ENCODE results near the gene EFCAB13.
"Not testable (repeated sequence)": the region's sequence is repeated elsewhere in the genome, so short reads cannot be mapped to it uniquely, and the experiment has no call there.

EFCAB13 gene

GRCh38 chr17:47427985-47428384 lies 104.2 kb downstream of the EFCAB13 start:
- Histone ChIP-seq H3K27me3 (replicated peaks; ENCODE audit: insufficient read depth, low read length) (no peaks in the 10 kb centered on the region), H3K9me3 (replicated peaks; ENCODE audit: insufficient read depth, low read length) (no peaks in the 10 kb centered on the region), H3K36me3 (replicated peaks; ENCODE audit: insufficient read depth, low read length) (no peaks in the 10 kb centered on the region), H3F3A (ENCODE audit: insufficient read depth, low read length) (no peaks in the 10 kb centered on the region), H3K27ac (ENCODE audit: low read length) (no peak overlapping the region), H3K4me1 (ENCODE audit: low read length) (no peaks in the 10 kb centered on the region), H3K79me2 (ENCODE audit: low read length) (no peaks in the 10 kb centered on the region), H4K20me1 (ENCODE audit: insufficient read depth, low read length) (no peaks in the 10 kb centered on the region), H3K9ac (ENCODE audit: low read length) (no peak overlapping the region), H3K9me2 (replicated peaks; ENCODE audit: insufficient read depth, low read length) (no peaks in the 10 kb centered on the region), H3K4me2 (ENCODE audit: low read depth, low read length) (no peak overlapping the region), H2AFZ (ENCODE audit: low read length) (no peak overlapping the region), H3K4me3 (ENCODE audit: low read length) (no peak overlapping the region)
- no peak for DNase-seq
- no peak for TF ChIP-seq EZH2phosphoT487 (IDR thresholded peaks at IDR 0.05; ENCODE audit: low read length)
- TF ChIP-seq EZH2 (optimal IDR thresholded peaks at IDR 0.05; ENCODE audit: low read depth, low read length) = no peak
- TF ChIP-seq, protein P1, sequence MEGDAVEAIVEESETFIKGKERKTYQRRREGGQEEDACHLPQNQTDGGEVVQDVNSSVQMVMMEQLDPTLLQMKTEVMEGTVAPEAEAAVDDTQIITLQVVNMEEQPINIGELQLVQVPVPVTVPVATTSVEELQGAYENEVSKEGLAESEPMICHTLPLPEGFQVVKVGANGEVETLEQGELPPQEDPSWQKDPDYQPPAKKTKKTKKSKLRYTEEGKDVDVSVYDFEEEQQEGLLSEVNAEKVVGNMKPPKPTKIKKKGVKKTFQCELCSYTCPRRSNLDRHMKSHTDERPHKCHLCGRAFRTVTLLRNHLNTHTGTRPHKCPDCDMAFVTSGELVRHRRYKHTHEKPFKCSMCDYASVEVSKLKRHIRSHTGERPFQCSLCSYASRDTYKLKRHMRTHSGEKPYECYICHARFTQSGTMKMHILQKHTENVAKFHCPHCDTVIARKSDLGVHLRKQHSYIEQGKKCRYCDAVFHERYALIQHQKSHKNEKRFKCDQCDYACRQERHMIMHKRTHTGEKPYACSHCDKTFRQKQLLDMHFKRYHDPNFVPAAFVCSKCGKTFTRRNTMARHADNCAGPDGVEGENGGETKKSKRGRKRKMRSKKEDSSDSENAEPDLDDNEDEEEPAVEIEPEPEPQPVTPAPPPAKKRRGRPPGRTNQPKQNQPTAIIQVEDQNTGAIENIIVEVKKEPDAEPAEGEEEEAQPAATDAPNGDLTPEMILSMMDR (IDR thresholded peaks at IDR 0.05; ENCODE audit: low read length) = no peak

GRCh38 chr17:47432240-47432639 lies 108.5 kb downstream of the EFCAB13 start:
- H3K36me3 ChIP-seq (replicated peaks; ENCODE audit: insufficient read depth, low read length); H3K4me3 ChIP-seq (ENCODE audit: low read length); H3K9ac ChIP-seq (ENCODE audit: low read length); H2AFZ ChIP-seq (ENCODE audit: low read length); H3K4me2 ChIP-seq (ENCODE audit: low read depth, low read length); H3K27me3 ChIP-seq (replicated peaks; ENCODE audit: insufficient read depth, low read length); H4K20me1 ChIP-seq (ENCODE audit: insufficient read depth, low read length); H3K27ac ChIP-seq (ENCODE audit: low read length); H3F3A ChIP-seq (ENCODE audit: insufficient read depth, low read length); H3K4me1 ChIP-seq (ENCODE audit: low read length); DNase-seq; H3K9me3 ChIP-seq (replicated peaks; ENCODE audit: insufficient read depth, low read length); H3K79me2 ChIP-seq (ENCODE audit: low read length); H3K9me2 ChIP-seq (replicated peaks; ENCODE audit: insufficient read depth, low read length): not testable (repeated sequence)

GRCh38 chr17:47465165-47465564 lies 141.4 kb downstream of the EFCAB13 start:
- Histone ChIP-seq H3K4me3 (ENCODE audit: low read length) (no peak overlapping the region), H3K27ac (ENCODE audit: low read length) (no peak overlapping the region), H3K4me2 (ENCODE audit: low read depth, low read length) (no peak overlapping the region), H3K9me3 (replicated peaks; ENCODE audit: insufficient read depth, low read length) (no peaks in the 10 kb centered on the region), H3K9ac (ENCODE audit: low read length) (no peak overlapping the region), H3K9me2 (replicated peaks; ENCODE audit: insufficient read depth, low read length) (no peaks in the 10 kb centered on the region), H2AFZ (ENCODE audit: low read length) (no peak overlapping the region), H3K4me1 (ENCODE audit: low read length) (no peaks in the 10 kb centered on the region), H3K79me2 (ENCODE audit: low read length) (no peaks in the 10 kb centered on the region), H3F3A (ENCODE audit: insufficient read depth, low read length) (no peaks in the 10 kb centered on the region), H3K27me3 (replicated peaks; ENCODE audit: insufficient read depth, low read length) (no peaks in the 10 kb centered on the region), H4K20me1 (ENCODE audit: insufficient read depth, low read length) (no peaks in the 10 kb centered on the region), H3K36me3 (replicated peaks; ENCODE audit: insufficient read depth, low read length) (no peaks in the 10 kb centered on the region)
- DNase-seq = no peak
- TF ChIP-seq EZH2 (optimal IDR thresholded peaks at IDR 0.05; ENCODE audit: low read depth, low read length) = no peak
- TF ChIP-seq, protein P1 (IDR thresholded peaks at IDR 0.05; ENCODE audit: low read length) = no peak
- no peak for TF ChIP-seq EZH2phosphoT487 (IDR thresholded peaks at IDR 0.05; ENCODE audit: low read length)

DNA sequence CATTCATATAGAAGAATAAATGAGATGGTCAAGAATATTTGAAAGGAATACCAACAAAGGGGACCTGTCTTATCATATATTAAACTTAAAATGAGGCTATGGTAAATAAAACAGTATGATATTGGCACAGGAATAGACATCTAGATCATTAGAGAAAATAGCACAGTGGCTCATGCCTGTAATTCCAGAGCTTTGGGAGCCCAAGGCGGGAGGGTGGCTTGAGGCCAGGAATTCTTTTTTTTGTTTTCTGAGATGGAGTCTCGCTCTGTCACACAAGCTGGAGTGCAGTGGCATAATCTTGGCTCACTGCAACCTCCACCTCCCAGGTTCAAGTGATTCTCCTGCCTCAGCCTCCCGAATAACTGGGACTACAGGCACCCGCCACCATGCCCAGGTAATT lies 143.2 kb downstream of the EFCAB13 start:
- not testable (repeated sequence) for H3K4me3 ChIP-seq (ENCODE audit: low read length)

More for the DNA sequence above, 143.2 kb downstream of the EFCAB13 start:
- not testable (repeated sequence) for H3K27ac ChIP-seq (ENCODE audit: low read length); H3K9me3 ChIP-seq (replicated peaks; ENCODE audit: insufficient read depth, low read length); H3K27me3 ChIP-seq (replicated peaks; ENCODE audit: insufficient read depth, low read length); H3K79me2 ChIP-seq (ENCODE audit: low read length); H4K20me1 ChIP-seq (ENCODE audit: insufficient read depth, low read length); H3K9me2 ChIP-seq (replicated peaks; ENCODE audit: insufficient read depth, low read length); H3K36me3 ChIP-seq (replicated peaks; ENCODE audit: insufficient read depth, low read length); H2AFZ ChIP-seq (ENCODE audit: low read length); H3K4me1 ChIP-seq (ENCODE audit: low read length); DNase-seq; H3F3A ChIP-seq (ENCODE audit: insufficient read depth, low read length); H3K9ac ChIP-seq (ENCODE audit: low read length); H3K4me2 ChIP-seq (ENCODE audit: low read depth, low read length)

Data from MM.1S (cell line).